ENCODE results near the gene PHF12.

DNA sequence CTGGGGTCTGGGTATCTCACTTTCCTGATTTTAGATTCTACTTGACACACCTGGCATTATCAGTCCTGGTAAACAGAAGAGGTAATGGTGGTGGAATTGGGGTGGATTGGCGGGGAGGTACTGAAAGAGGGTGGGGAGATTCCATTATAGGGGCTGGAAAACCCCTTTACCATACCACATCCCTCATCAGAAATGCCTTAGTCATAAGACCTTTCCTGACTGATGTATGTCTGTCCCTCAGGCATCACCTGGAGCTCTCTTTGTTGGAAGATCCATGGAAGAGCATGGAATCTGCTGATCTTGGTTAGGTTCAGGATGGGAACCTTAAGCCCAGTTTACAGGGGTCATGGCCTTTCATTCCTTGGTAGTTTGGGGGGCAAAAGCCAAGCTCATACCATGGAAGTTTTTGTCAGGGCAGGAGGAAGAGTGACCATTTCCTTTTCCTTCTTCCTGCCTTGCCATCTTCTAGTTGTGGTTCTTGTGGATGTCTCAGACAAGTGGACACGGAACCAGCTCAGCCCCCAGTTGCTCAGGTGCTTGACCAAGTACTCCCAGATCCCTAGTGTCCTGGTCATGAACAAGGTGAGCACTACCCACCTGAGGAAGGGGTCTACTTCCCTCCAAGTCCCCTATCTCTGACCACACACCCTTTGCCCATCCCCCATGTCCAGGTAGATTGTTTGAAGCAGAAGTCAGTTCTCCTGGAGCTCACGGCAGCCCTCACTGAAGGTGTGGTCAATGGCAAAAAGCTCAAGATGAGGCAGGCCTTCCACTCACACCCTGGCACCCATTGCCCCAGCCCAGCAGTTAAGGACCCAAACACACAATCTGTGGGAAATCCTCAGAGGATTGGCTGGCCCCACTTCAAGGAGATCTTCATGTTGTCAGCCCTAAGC lies 93.2 kb downstream of the PHF12 start:
- no peak for TF ChIP-seq RAD21 (IDR thresholded peaks at IDR 0.05 in 1 of 2, conservative IDR thresholded peaks at IDR 0.05 in 1 of 2; ENCODE audit: low read depth in 2 of 2, low read length in 2 of 2)
- TF ChIP-seq, protein P1, sequence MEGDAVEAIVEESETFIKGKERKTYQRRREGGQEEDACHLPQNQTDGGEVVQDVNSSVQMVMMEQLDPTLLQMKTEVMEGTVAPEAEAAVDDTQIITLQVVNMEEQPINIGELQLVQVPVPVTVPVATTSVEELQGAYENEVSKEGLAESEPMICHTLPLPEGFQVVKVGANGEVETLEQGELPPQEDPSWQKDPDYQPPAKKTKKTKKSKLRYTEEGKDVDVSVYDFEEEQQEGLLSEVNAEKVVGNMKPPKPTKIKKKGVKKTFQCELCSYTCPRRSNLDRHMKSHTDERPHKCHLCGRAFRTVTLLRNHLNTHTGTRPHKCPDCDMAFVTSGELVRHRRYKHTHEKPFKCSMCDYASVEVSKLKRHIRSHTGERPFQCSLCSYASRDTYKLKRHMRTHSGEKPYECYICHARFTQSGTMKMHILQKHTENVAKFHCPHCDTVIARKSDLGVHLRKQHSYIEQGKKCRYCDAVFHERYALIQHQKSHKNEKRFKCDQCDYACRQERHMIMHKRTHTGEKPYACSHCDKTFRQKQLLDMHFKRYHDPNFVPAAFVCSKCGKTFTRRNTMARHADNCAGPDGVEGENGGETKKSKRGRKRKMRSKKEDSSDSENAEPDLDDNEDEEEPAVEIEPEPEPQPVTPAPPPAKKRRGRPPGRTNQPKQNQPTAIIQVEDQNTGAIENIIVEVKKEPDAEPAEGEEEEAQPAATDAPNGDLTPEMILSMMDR (IDR thresholded peaks at IDR 0.05; ENCODE audit: control extremely low read depth in 1 of 3, insufficient read depth in 1 of 3, low read depth in 1 of 3, low read length in 3 of 3) = no peak
- TF ChIP-seq YY1 (IDR thresholded peaks at IDR 0.05; ENCODE audit: low read depth, low read length) = no peak
- TF ChIP-seq HDAC6 (IDR thresholded peaks at IDR 0.05; ENCODE audit: low read depth, low read length) = no peak
